IgD-negative memory B cell (primary cell): ENCODE results near the gene UNC13A. TPM values are rescaled to one million over a fixed set of nuclear protein-coding genes. Genes with fewer than 3 reads are reported as not detected.
A peak's percentile ranks its signal among the peaks of the same experiment; 100 is the strongest.
"Not testable (repeated sequence)": the region's sequence is repeated elsewhere in the genome, so short reads cannot be mapped to it uniquely, and the experiment has no call there.

Experiments
- H3K27ac Mint-ChIP-seq, 3 donors: one replicate each; pipeline ENCODE4 v1.8.0; 2020 to 2022; ENCODE audit warnings: mild to moderate bottlenecking in 3 of 3, mixed read lengths in 3 of 3, moderate library complexity in 1 of 3
- H3K27me3 Mint-ChIP-seq: one replicate; pipeline ENCODE4 v1.8.0; 2021; ENCODE audit warnings: mixed read lengths
- H3K36me3 Mint-ChIP-seq: one replicate; pipeline ENCODE4 v1.8.0; 2020; ENCODE audit warnings: mild to moderate bottlenecking, mixed read lengths
- H3K4me1 Mint-ChIP-seq, 3 donors: one replicate each; pipeline ENCODE4 v1.8.0; 2020 to 2022; ENCODE audit warnings: mixed read lengths in 3 of 3, mild to moderate bottlenecking in 1 of 3
- H3K4me3 Mint-ChIP-seq, 4 donors: one replicate each; pipeline ENCODE4 v1.8.0; 2020 to 2022; ENCODE audit warnings: mild to moderate bottlenecking in 4 of 4, mixed read lengths in 4 of 4, moderate library complexity in 3 of 4
- H3K9me3 Mint-ChIP-seq, 3 donors: one replicate each; pipeline ENCODE4 v1.8.0; 2020 to 2021; ENCODE audit warnings: mixed read lengths in 3 of 3, mild to moderate bottlenecking in 1 of 3
- polyA plus RNA-seq: library from polyadenylated mRNA; unstranded; fragments of 300-500 nt; fragmentation: Illumina TruSeq; gene quantifications from one replicate; pipeline ENCODE4 v1.2.3, GENCODE V29; 2021

The UNC13A gene
- polyA plus RNA-seq, 1 donor from 2014 or later, result not detected

DNA sequence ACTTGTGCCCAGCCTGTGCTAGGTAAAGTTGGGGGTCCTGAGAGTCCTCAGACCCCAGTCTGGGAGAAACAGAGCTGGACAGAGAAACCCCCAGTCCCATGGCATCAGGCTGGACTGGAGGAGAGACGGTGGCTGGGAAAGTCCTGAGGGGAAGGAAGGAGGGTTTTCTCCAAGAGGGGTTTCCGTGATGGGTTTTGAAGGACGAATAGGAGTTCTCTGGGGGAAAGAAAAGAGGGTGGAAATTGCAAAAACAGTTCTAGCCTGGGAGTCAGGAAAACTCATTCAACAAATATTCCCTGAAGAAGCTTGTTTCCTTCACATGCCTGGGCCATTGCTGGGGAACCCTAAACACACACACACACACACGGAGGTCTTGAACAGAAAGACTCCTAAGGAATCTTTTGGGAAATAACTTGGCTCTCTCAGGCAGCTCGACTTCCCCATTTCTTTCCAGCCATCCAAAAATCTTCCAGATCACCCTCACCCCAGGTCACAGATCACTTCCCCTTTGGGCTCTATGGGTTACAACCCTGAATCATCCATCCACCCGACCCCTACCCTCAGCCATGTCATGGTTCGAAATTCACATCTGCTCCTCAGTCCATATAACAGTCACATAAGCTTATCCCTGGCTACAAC, 85.2 kb downstream of the UNC13A start:
- Mint-ChIP-seq H3K4me3 (no peak overlapping the region), H3K9me3 (peaks cover 0 to 3% (median 0%) of the 10 kb centered on the region in 3 donors), H3K36me3 (peaks cover 5% of the 10 kb centered on the region), H3K27ac (no peak overlapping the region), H3K27me3 (peaks cover 33% of the 10 kb centered on the region), H3K4me1 (peaks cover 0 to 23% (median 14%) of the 10 kb centered on the region in 3 donors)

GRCh38 chr19:17602217-17602616, 85.9 kb downstream of the UNC13A start:
- Mint-ChIP-seq H3K9me3 (peaks cover 0 to 3% (median 0%) of the 10 kb centered on the region in 3 donors), H3K27me3 (peaks cover 33% of the 10 kb centered on the region)

GRCh38 chr19:17601683-17602082, 86.5 kb downstream of the UNC13A start:
- Mint-ChIP-seq H3K27me3 (peaks cover 33% of the 10 kb centered on the region), H3K36me3 (peaks cover 5% of the 10 kb centered on the region), H3K4me1 (peaks cover 0 to 18% (median 11%) of the 10 kb centered on the region in 3 donors), H3K4me3 (peak overlapping the region in 1 of 4 donors; percentile 30), H3K27ac (peak overlapping the region in 1 of 3 donors; percentile 33), H3K9me3 (peaks cover 0 to 3% (median 0%) of the 10 kb centered on the region in 3 donors)

More at GRCh38 chr19:17602217-17602616, 85.9 kb downstream of the UNC13A start:
- Mint-ChIP-seq H3K27ac (no peak overlapping the region), H3K36me3 (peaks cover 5% of the 10 kb centered on the region), H3K4me3 (peak overlapping the region in 1 of 4 donors; percentile 46), H3K4me1 (peaks cover 0 to 20% (median 14%) of the 10 kb centered on the region in 3 donors)

GRCh38 chr19:17599780-17600179, 88.4 kb downstream of the UNC13A start:
- peaks cover 5% of the 10 kb centered on the region for H3K36me3 Mint-ChIP-seq
- H3K4me3 Mint-ChIP-seq, result no peak overlapping the region
- no peak overlapping the region for H3K27ac Mint-ChIP-seq
- H3K27me3 Mint-ChIP-seq, result peaks cover 33% of the 10 kb centered on the region
- H3K9me3 Mint-ChIP-seq, result peaks cover 0 to 3% (median 0%) of the 10 kb centered on the region in 3 donors
- peaks cover 0 to 15% (median 9%) of the 10 kb centered on the region in 3 donors for H3K4me1 Mint-ChIP-seq

- H3K36me3 Mint-ChIP-seq, result peaks cover 2% of the 10 kb centered on the region
- peaks cover 0 to 3% (median 0%) of the 10 kb centered on the region in 3 donors for H3K9me3 Mint-ChIP-seq
- H3K4me3 Mint-ChIP-seq, result peak overlapping the region in 1 of 4 donors; percentile 56
- H3K27me3 Mint-ChIP-seq, result peaks cover 30% of the 10 kb centered on the region
- peaks cover 0 to 15% (median 9%) of the 10 kb centered on the region in 3 donors for H3K4me1 Mint-ChIP-seq
- no peak overlapping the region for H3K27ac Mint-ChIP-seq
These were observed 89.2 kb downstream of the UNC13A start for GRCh38 chr19:17598953-17599352.

DNA sequence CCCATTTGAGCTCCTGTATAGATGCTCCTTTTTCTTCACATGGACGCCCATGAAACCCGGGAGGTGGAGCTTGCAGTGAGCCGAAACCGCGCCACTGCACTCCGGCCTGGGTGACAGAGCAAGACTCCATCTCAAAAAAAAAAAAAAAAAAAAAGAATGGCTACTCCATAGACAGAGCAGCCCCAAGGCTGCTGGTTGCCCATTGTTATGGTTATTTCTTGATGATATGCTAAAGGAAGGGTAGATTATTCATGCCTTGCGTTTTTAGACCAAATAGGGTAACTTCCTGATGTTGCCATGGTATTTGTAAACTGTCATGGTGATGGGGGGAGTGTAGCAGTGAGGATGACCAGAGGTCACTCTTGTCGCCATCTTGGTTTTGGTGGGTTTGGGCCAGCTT, 90.1 kb downstream of the UNC13A start:
- Mint-ChIP-seq H3K4me1 (peaks cover 0 to 15% (median 9%) of the 10 kb centered on the region in 3 donors), H3K27me3 (peaks cover 24% of the 10 kb centered on the region)
- H3K36me3 Mint-ChIP-seq, H3K9me3 Mint-ChIP-seq, H3K27ac Mint-ChIP-seq, H3K4me3 Mint-ChIP-seq: not testable (repeated sequence)

DNA sequence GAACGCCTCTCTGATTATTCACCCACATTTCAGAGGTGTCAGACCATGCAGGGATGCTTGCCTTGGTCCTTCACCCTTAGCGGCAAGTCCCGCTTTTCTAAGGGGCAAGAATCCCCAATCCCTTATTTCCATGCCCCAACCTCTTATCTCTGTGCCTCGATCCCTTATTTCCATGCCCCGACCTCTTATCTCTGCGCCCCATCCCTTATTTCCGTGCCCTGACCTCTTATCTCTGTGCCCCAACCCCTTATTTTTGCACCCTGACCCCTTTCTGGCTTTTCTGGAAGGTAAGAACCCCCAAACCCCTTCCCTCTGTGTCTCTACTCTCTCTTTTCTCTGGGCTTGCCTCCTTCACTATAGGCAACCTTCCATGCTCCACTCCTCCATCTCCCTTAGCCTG, 93.9 kb downstream of the UNC13A start:
- H3K4me1 Mint-ChIP-seq, H3K36me3 Mint-ChIP-seq, H3K27ac Mint-ChIP-seq, H3K27me3 Mint-ChIP-seq, H3K9me3 Mint-ChIP-seq, H3K4me3 Mint-ChIP-seq: not testable (repeated sequence)

DNA sequence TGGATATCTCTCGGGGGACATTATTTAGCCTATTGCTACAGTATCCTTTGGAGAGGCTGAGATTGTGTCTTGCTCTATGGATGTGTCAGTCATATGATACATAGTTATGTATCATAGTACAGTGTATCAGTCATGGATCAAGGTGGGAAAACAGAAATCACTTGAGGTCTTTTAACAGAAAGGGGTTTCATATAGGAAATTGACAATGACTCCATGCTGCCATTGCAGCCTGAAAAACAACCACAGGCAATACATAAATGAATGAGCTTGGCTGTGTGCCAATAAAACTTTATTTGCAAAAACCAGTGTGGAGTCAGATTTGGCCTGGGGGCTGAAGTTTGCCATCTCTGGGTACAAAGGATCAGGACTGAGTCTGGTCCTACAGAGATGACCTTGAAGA, 97.3 kb downstream of the UNC13A start:
- Mint-ChIP-seq H3K4me3 (no peak overlapping the region), H3K36me3 (peaks cover 2% of the 10 kb centered on the region), H3K4me1 (no peaks in the 10 kb centered on the region), H3K27me3 (peaks cover 4% of the 10 kb centered on the region), H3K27ac (no peak overlapping the region), H3K9me3 (no peaks in the 10 kb centered on the region)

GRCh38 chr19:17585395-17585794, 102.8 kb downstream of the UNC13A start:
- H3K9me3 Mint-ChIP-seq, H3K4me3 Mint-ChIP-seq, H3K36me3 Mint-ChIP-seq, H3K27ac Mint-ChIP-seq, H3K27me3 Mint-ChIP-seq, H3K4me1 Mint-ChIP-seq: not testable (repeated sequence)

DNA sequence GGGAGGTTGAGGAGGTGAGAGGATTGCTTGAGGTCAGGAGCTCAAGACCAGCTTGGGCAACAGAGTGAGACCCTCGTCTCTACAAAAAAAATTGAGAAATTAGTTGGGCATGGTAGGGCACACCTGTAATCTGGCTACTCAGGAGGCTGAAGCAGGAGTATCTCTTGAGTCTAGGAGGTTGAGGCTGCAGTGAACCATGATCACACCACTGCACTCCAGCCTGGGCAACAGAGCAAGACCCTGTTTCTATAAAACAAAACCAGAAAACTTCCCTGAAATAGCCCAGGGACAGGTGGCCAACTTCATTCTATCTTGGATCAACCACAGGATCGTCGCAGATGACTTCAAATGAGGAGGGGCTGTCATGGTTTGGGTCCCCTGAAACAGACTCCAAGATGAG, 104.0 kb downstream of the UNC13A start:
- Mint-ChIP-seq H3K4me1 (peaks cover 0 to 9% (median 3%) of the 10 kb centered on the region in 3 donors), H3K27me3 (peaks cover 1% of the 10 kb centered on the region), H3K9me3 (peaks cover 0 to 2% (median 0%) of the 10 kb centered on the region in 3 donors), H3K4me3 (no peak overlapping the region), H3K36me3 (peaks cover 4% of the 10 kb centered on the region), H3K27ac (peak overlapping the region in 1 of 3 donors; percentile 62)

DNA sequence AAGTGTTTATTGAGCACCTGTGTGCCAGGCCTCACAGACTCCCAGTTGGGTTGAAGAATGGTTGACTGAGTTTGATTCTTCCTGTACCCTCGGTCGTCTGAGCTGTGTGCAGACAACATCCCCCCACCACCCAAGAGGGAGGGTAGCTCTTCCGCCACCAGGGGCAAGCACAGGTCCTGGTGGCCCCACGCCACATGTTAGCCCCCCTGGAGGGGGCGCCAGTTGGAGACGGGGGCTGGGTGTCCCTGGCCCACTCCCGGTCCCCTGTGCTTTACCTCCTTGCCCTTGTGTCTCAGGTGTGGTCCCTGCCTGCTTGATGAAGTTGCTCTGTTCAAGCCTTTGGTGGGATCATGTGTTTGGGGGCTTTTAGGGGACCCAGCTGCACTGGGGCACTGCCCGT, 105.5 kb downstream of the UNC13A start:
- H3K4me1 Mint-ChIP-seq, result peaks cover 0 to 9% (median 3%) of the 10 kb centered on the region in 3 donors
- H3K36me3 Mint-ChIP-seq, result peaks cover 4% of the 10 kb centered on the region
- H3K4me3 Mint-ChIP-seq, result no peak overlapping the region
- H3K9me3 Mint-ChIP-seq, result peaks cover 0 to 2% (median 0%) of the 10 kb centered on the region in 3 donors
- no peaks in the 10 kb centered on the region for H3K27me3 Mint-ChIP-seq
- H3K27ac Mint-ChIP-seq, result peak overlapping the region in 1 of 3 donors; percentile 26

- H3K9me3 Mint-ChIP-seq, result peaks cover 0 to 2% (median 0%) of the 10 kb centered on the region in 3 donors
- H3K36me3 Mint-ChIP-seq, result peaks cover 4% of the 10 kb centered on the region
- no peak overlapping the region for H3K4me3 Mint-ChIP-seq
- H3K4me1 Mint-ChIP-seq, result peaks cover 0 to 9% (median 3%) of the 10 kb centered on the region in 3 donors
- H3K27me3 Mint-ChIP-seq, result no peaks in the 10 kb centered on the region
- H3K27ac Mint-ChIP-seq, result no peak overlapping the region
These were observed 106.8 kb downstream of the UNC13A start for GRCh38 chr19:17581211-17581874.

- H3K4me3 Mint-ChIP-seq, result peak overlapping the region in 1 of 4 donors; percentile 32
- H3K4me1 Mint-ChIP-seq, result peaks cover 0 to 9% (median 3%) of the 10 kb centered on the region in 3 donors
- peaks cover 0 to 2% (median 0%) of the 10 kb centered on the region in 3 donors for H3K9me3 Mint-ChIP-seq
- peak overlapping the region in 1 of 3 donors; percentile 86 for H3K27ac Mint-ChIP-seq
- peaks cover 4% of the 10 kb centered on the region for H3K36me3 Mint-ChIP-seq
- no peaks in the 10 kb centered on the region for H3K27me3 Mint-ChIP-seq
These were observed 107.5 kb downstream of the UNC13A start for GRCh38 chr19:17580470-17581144.

GRCh38 chr19:17579661-17580244, 108.4 kb downstream of the UNC13A start:
- H3K4me3 Mint-ChIP-seq, result peak overlapping the region in 1 of 4 donors; percentile 79
- H3K9me3 Mint-ChIP-seq, result peaks cover 0 to 2% (median 0%) of the 10 kb centered on the region in 3 donors
- no peaks in the 10 kb centered on the region for H3K27me3 Mint-ChIP-seq
- peaks cover 4% of the 10 kb centered on the region for H3K36me3 Mint-ChIP-seq
- peak overlapping the region in 1 of 3 donors; percentile 27 for H3K27ac Mint-ChIP-seq
- peaks cover 0 to 9% (median 3%) of the 10 kb centered on the region in 3 donors for H3K4me1 Mint-ChIP-seq
